ENCODE measurements around the gene RNF38.
"Not testable (repeated sequence)": the region's sequence is repeated elsewhere in the genome, so short reads cannot be mapped to it uniquely, and the experiment has no call there.

The RNF38 gene

DNA sequence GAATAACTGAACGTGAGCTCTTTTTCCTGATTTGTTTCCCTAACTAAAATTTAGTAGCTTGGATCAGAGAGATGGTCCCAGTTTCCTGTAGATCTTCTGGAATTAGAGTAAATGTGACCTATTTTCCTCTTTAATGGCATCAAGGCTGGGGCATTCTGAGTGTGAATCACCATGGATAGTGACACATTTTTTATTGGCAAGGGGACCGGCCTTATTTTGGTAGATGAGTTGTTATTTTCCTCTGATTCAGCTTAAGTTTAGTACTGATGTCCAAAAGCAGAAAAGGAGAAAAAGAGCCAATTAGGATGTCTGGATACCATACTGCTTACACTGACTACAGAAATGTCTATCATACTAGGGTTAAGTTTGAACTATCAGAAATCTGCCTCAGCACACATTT, 68.1 kb downstream of the RNF38 start:
- no peak for DNase-seq (ENCODE audit: low read depth)

DNA sequence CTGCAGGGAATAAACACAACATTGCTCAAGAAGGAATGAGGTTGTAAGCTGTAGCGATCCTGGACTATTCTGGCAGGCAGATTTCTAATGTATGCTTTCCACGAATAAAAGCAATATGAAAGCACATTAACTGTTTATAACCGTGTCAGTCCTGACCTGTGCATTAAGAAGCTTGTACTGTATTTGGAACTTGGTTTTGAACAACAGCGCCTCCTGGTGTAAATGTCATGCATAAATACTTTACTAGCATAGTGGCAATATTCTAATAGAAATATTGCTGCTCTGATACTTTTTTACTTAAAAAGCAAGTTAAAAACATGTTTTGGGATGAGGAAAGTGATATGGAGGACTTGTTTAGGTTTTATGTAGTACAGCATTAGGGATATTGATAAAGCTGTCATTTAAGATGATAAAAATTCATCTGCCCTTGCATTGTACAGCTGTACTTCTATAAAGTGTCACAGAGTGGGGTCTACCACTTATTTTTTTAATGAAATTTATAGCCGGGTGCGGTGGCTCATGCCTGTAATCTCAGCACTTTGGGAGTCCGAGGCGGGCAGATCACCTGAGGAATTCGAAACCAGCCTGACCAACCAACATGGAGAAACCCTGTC, 71.2 kb downstream of the RNF38 start:
- DNase-seq (ENCODE audit: low read depth) = peak; percentile 74

DNA sequence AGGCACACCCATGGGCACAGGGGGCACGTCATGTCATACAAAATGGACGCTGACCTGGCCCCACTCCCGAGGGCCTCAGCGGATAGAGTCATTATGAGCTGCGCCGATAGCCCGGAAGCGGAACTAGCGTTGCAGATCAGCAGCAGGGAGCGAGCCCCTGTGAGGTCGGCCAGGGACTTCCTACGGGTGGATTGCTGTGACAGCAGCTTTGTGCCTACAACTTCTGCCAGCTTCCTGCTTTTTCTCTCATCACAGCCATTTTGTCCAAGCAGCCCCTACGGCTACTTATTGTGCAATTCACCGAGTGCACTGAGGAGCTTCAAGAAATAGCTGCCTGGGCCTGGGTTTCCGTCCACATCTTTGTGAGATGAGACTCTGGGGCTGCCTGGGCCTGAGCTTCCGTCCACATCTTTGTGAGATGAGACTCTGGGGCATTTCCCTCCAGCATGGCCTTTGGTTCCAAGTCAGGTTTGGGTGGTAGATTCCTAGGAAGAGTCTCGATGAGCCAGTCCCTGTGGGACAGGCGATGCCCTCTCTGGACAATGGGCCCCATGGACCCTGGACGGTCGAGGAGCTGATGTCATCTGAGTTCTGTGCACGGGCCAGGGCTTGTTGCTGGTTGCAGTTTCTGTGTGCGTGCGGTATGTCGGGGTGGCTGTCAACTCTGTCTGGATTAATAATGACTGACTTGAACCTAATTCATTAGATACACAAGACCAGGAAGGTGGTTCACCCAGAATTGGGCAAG, 74.8 kb downstream of the RNF38 start:
- DNase-seq (ENCODE audit: low read depth) = no peak

DNA sequence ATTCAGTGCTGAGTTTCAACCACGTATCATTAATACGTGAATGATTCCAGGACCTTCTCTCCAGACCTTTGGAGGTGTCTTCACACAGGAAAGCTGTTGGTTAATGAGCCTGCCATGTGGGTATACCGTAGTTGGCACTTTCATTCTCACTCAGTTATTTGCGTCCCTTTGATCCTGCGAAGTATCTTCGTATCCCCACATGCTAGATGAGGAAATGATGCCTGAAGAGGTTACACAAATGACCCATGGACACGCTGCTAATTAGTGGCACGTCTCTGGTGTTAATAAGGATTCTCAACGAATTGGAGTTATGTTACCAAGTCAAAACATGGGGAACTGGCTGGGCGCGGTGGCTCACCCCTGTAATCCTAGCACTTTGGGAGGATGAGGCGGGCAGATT, 76.1 kb downstream of the RNF38 start:
- no peak for DNase-seq (ENCODE audit: low read depth)

DNA sequence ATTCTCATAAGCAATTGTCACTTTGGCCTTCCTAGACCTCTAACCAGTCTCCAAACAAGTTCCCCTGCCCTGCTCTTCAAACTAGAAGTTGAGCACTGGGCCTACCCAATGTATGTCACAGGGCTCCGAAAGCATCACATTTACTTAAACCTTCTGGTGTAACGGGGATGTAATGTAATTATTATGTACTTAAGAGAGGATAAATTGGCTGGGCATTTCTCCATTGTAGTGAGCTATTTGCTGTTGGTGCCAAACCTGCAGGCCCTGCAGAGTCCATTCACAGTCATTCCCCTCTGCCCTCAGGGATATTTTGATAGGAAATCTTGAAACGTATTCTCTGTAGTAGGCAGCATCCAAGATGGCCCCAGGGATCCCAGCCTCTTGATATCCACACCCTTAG, 77.6 kb downstream of the RNF38 start:
- no peak for DNase-seq (ENCODE audit: low read depth)

DNA sequence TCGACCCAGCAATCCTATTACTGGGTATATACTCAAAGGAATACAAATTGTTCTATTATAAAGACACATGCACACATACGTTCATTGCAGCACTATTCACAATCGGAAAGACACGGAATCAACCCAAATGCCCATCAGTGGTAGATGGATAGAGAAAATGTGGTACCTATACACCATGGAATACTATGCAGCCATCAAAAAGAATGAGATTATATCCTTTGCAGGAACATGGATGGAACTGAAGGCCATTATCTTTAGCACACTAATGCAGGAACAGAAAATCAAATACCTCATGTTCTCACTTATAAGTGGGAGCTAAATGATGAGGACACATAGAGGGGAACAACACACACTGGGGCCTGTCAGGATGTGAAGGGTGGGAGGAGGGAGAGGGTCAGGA, 78.2 kb downstream of the RNF38 start:
- DNase-seq (ENCODE audit: low read depth) = not testable (repeated sequence)

DNA sequence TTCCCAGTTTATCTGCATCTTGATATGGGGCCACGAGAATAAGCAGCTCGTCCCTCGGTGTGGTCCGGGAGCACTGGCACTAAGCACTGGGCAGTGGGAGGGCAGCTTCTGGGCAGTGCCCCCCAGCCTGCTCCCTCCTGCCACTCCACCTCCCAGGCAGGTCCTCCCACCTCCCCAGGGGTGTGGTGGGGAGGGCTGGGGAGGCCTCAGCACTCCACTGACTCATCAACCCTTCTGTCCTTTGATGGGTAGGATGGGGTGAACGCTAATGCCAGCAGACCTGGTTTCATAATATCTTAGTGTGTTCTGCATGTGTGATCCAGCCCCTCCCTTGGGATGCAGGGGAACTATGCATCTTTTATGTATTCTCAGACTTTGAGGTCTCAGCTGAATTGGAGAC, 79.6 kb downstream of the RNF38 start:
- peak; percentile 18 for DNase-seq (ENCODE audit: low read depth)

DNA sequence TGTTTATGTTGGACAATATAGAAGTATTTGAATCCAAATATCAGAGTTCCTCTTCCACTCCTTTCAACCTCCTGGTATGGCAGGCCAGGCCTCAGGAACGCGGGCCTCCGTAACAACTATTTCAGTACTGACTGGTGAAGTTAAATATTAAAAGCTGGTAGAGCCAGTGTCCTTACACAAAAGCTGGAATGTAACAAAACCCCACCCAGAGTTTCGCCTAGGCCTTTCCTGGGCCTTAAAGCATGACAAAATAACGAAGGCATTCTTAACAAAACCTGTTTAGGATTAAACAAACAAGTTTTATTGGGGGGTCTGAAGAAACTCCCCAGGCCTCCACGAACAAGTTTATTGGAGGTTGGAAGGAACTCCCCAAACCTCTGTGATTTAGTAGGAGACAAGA, 80.3 kb downstream of the RNF38 start:
- no peak for DNase-seq (ENCODE audit: low read depth)

DNA sequence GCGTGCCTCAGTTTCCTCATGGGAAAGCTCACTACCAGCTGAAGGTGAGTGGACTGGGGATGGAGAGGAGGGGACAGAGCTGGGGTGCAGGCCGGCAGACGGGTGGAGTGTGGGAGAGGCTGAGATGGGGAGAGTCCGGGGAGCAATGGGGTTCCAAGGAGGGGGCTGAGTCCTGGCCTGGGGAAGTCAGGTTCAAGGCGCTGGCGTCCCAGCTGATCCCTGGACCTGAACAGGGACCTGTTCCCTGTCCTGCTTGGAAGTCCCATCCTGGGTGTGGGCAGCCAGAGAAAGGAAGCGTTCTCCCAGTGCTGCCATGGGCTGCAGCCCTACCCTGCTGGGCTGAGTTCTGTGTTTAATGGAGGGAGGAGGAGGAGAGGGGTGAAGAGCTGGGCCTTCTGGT, 80.9 kb downstream of the RNF38 start:
- DNase-seq (ENCODE audit: low read depth) = no peak

DNA sequence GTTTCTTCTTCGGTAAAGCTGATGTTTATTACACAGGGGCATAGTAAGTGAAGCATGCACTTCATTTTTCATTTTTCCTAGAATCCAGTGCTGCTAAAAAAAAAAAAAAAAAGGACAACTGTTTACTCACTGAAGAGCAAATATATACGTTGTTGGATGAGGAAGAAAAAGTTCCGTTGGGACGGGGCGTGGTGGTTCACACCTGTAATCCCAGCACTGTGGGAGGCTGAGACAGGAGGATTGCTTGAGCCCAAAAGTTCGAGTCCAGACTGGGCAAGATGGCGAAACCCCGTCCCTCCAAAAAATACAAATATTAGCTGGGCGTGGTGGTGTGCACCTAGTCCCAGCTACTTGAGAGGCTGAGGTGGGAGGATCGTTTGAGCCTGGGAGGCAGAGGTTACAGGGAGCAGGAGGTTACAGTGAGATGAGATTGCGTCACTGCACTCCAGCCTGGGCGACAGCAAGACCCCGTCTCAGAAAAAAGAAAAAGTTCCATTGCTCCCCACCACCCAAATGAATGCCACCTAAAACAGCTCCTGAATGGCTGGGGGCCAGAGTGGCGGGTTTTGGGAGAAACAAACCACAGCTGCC, 81.8 kb downstream of the RNF38 start:
- DNase-seq (ENCODE audit: low read depth) = no peak

DNA sequence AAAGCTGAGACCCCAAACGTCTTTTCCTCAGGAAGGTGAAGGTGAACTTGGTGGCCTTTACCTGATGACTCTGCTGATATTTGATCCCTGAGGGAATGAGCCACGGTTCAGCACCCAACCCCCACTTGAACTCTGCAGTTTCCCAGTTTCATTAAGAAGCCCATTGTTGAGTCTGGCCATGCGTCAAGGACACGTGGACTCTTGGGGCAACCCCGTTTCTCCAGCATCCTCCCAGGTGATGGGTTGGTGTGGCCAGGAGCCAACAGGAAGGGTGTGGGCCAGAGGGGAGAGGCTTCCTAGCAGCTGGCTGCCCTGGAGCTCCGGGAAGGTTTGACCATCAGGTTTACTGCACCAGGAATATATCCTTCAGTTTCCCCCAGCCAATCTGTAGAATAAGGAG, 82.3 kb downstream of the RNF38 start:
- no peak for DNase-seq (ENCODE audit: low read depth)

DNA sequence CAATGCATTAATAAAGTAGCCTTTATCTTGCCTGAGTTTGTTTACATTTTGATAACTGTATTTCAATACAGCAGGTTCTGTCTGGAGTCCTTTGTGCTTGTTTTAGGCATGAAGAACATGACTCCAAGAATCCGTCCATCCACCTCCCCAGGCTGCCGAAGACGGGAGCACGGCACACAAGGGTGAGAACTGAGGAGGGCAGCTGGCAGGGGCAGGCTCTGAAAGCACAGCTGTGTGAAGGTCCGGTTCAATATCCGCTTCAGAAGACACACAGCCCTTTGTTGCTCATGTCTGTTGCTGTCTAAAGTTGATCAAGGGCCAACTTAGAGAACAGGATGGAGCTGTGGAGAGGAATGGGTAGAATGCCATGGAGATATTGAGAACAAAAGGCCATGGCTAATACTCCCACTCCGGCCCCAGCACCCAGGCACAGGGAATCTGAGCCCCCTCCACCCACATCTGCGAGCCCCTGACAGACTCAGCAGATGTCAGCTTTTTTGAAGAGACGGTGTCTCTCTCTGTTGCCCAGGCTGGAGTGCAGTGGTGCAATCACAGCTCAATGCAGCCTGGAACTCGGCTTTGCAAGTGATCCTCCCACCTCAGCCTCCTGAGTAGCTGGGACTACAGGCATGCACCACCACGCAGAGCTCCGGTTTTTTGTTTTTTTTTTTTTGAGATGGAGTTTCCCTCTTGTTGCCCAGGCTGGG, 83.3 kb downstream of the RNF38 start:
- DNase-seq (ENCODE audit: low read depth) = no peak

DNA sequence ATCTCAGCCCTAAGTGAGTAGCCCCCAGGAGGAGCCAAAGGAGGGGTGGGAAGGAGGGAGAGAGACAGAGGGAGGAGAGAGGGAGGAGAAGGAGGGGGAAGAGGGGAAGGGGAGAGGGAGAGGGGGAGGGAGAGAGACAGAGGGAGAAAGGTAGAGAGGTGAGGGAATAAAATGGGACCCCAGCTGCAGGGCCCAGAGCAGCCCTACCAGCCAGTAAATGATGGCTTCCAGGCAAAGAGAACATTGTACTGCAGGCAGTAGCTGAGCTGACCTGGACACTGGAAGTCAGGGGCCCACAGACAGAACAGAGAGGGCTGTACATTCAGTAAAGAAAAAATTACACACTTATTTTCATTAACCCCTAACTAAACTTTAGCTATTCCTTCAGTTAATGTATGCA, 84.0 kb downstream of the RNF38 start:
- no peak for DNase-seq (ENCODE audit: low read depth)

DNA sequence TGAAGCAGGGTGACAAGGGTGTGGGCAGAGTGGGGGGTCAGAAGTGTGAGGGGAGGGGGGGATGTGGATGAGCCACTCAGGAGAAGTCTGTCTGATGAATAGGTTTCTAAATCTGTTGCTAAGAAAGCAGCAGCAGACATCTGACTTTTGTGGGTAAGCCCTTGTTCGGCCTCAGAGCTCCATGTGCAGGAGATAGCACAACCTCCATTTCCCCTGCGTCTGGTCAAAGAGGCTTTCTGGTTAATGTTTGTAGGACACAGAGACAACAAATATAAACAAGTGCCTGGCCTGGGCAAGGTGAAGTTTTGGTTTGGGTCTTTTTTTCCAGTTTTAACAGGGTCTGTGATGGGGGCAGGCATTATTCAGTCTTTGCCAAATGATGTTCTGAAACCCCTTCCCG, 84.8 kb downstream of the RNF38 start:
- peak; percentile 20 for DNase-seq (ENCODE audit: low read depth)

DNA sequence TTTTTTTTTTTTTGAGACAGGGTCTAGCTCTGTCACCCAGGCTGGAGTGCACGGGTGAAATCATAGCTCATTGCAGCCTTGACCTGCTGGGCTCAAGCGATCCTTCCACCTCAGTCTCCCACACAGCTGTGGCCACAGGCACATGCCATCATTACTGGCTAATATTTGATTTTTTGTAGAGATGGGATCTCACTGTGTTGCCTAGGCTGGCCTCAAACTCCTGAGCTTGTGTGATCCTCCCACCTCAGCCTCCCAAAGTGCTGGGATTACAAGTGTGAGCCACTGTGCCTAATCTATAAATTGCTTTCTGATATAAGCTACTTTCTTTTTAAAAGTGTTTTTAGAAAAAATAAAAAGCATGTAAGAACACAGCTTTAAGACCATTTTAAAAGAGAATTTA, 85.3 kb downstream of the RNF38 start:
- DNase-seq (ENCODE audit: low read depth) = no peak

DNA sequence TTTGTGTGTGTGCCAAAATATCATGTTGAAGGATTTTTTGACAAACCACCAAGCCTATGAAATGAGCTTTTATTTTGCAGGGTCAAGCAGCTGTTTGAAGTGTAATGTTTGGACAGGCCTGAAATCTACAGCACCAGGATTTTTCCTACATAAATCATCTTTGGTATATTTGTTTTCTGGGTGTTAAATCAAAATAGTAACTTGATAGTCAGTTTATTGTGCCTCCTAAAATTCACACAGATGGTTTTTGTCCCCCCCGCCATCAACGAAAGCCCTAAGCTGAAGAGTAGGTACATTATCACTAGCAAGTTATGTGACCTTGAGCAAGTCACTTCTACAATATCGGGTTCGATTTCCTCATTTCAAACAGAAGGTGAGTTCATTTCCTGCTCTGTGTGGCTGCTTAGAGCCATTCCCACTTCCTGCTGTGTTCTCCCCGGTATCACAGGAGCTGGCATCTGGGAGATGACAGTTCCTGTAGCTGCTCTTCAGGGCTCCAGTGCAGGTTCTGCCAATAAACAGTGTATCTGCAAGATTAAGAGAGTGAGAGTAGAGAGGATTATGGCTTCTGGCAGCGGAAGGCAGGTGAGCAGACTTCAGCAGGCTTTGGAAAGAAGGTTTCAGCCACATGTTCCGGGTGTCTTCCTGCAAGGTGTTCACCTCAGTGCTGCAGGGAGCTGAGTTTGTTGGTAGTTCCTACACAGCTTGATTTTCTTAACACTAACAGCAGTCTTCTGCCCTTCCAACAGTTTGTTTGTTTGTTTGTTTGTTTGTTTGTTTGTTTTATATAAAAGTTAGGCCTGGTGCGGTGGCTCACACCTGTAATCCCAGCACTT, 93.4 kb downstream of the RNF38 start:
- peak; percentile 26 for DNase-seq (ENCODE audit: low read depth)

DNA sequence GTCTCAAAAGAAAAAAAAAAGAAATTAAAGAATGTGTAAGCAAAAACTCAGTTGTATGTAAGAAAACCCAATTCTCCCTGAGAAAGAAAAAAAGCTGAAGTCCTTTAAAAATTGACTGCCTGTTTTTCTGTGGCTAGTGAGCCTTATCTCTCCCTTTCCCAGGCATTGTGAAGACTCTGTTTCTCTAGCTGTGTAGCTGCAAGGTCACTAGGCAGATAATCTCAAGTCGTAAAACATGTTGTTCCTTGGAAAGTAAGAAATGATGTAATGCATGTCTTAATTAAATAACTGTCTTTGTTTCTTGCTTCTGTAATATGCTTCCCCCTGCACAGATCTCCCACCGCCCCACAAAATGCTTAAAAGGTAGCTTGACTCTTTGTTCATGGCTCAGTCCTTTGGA, 95.7 kb downstream of the RNF38 start:
- peak; percentile 81 for DNase-seq (ENCODE audit: low read depth)

DNA sequence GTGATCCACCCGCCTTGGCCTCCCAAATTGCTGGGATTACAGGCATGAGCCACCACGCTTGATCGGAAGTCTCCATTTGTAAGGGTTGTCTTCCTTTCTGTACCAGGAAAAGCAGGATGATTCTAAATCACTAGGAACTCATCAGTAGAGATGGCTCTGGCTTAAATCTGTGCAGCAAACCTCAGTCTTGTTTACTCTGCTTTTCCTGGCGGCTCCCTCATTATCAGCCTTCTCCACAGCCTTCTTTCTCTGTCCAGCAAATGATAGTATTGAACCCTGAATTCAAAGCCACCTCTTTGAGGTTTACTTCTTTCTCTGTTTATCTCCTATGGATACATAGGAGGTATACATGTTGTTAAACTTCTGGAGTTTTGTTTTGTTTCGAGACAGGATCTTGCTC, 98.8 kb downstream of the RNF38 start:
- DNase-seq (ENCODE audit: low read depth) = no peak

DNA sequence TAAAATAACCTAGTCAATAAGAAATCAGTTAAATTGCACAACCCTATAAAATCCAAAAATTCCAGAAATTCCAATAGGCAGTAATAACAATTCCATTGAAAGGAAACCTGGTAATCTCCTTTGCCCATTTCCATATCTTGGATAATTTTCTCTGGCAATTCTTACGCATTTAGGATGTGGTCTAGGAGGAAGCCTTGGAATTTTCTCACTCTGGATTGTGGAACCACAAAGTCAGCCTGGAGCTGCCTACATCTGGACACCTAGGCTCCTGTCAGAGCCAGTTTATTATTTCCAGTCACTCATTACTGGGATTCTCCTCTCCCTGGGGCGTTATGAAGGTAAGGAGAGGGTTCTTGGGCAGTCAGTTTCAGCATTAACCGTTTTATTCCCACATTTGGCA, 101.5 kb downstream of the RNF38 start:
- peak; percentile 85 for DNase-seq (ENCODE audit: low read depth)

DNA sequence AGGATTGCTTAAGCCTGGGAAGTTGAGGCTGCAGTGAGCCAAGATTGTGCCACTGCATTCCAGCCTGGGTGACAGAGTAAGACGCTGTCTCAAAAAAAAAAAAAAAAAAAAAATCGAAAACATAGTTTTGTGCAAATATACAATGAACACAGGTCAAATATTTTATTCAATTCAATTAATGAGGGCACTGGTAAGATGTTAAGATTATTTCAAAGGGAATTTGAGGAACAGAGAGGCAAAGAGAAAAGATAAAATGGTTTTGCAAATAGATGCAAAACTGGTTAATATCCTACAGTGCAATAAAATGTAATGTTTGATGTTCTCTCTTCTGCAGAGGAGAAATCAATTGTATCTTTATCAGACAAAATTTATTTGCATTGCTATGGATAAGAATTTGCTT, 102.3 kb downstream of the RNF38 start:
- no peak for DNase-seq (ENCODE audit: low read depth)

DNA sequence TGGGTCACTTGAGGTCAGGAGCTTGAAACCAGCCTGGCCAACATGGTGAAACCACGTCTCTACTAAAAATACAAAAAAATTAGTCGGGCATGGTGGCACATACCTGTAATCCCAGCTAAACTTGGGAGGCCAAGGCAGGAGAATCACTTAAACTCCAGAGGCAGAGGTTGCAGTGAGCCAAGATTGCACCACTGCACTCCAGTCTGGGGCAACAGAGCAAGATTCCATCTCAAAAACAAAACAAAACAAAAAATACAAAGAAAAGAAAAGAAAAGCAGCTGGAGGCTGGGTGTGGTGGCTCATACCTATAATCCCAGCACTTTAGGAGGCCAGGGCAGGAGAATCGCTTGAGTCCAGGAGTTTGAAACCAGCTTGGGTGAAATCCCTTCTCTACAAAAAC, 105.1 kb downstream of the RNF38 start:
- not testable (repeated sequence) for DNase-seq (ENCODE audit: low read depth)

DNA sequence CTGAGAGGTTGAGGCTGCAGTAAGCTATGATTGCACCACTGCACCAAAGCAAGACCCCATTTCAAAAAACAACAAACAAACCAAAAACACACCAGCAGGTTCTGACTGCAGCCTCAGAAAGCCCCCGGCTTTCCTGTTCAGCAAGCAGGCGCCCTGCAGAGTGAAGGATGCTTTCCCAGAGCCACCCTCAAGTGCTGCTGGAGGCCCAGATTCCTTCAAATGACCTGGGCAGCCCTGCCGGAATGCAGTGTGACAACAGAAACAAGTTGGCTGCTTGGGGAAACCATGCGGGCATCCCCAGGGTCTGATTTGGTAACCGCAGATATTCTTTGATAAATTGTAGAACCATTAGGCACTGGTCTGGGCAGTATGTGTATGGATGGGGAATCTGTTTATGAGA, 106.2 kb downstream of the RNF38 start:
- DNase-seq (ENCODE audit: low read depth) = no peak

Data from amniotic epithelial cell (primary cell).